Caki2 (cell line): ENCODE measurements around the gene SERPINA3. TPM values are rescaled to one million over a fixed set of nuclear protein-coding genes. Genes with fewer than 3 reads are reported as not detected.
"Not testable (repeated sequence)": the region's sequence is repeated elsewhere in the genome, so short reads cannot be mapped to it uniquely, and the experiment has no call there.

ENCODE experiments used
- DNase-seq: peaks from one replicate; pipeline ENCODE4 v3.0.0-alpha.2; 2015; ENCODE audit warnings: low read depth
- in situ Hi-C: cut with HindIII; loops from 2 replicates; pipeline ENCODE4 v1.10.0; 2016; ENCODE audit warnings: low sequenced_read_pairs, low pct_unique_long_range_greater_than_20kb, mixed read lengths
- total RNA-seq: library from RNA; depleted of rRNA; stranded (reverse); fragments of >200 nt; shearing (Covaris generic); gene quantifications from 2 replicates; pipeline ENCODE4 v1.2.3, GENCODE V29; 2014; ENCODE audit warnings: low replicate concordance

Gene SERPINA3
- total RNA-seq, 1 experiment from 2014 or later: 0.64 TPM

GRCh38 chr14:94601884-94602391 is 10.3 kb upstream of the SERPINA3 start:
- DNase-seq: peak; percentile 27
- in situ Hi-C loops: no loop called here

- in situ Hi-C loops: no loop called here
- DNase-seq: no peak
Measured at GRCh38 chr14:94602722-94603121, 9.5 kb upstream of the SERPINA3 start.

GRCh38 chr14:94605361-94605760 is 6.8 kb upstream of the SERPINA3 start:
- in situ Hi-C loops: no loop called here
- DNase-seq: no peak

- in situ Hi-C loops, DNase-seq: not testable (repeated sequence)
Measured at GRCh38 chr14:94608966-94609365, 3.2 kb upstream of the SERPINA3 start.

GRCh38 chr14:94611179-94611578 is 1.0 kb upstream of the SERPINA3 start:
- no peak for DNase-seq
- in situ Hi-C loops: no loop called here

- in situ Hi-C loops: no loop called here
- no peak for DNase-seq
Measured at GRCh38 chr14:94612580-94613554, 676 bp downstream of the SERPINA3 start.

GRCh38 chr14:94613720-94614644 is 1.8 kb downstream of the SERPINA3 start:
- no peak for DNase-seq

GRCh38 chr14:94614802-94615201 is 2.6 kb downstream of the SERPINA3 start:
- in situ Hi-C loops: no loop called here

More at GRCh38 chr14:94613720-94614644, 1.8 kb downstream of the SERPINA3 start:
- in situ Hi-C loops: no loop called here

GRCh38 chr14:94615254-94615653 is 3.1 kb downstream of the SERPINA3 start:
- in situ Hi-C loops: no loop called here
- no peak for DNase-seq

More at GRCh38 chr14:94614802-94615201, 2.6 kb downstream of the SERPINA3 start:
- no peak for DNase-seq

- in situ Hi-C loops: no loop called here
- no peak for DNase-seq
Measured at GRCh38 chr14:94615823-94616570, 3.8 kb downstream of the SERPINA3 start.

GRCh38 chr14:94617366-94617941 is 5.3 kb downstream of the SERPINA3 start:
- DNase-seq: no peak
- in situ Hi-C loops: no loop called here

- no peak for DNase-seq
- in situ Hi-C loops: no loop called here
Measured at GRCh38 chr14:94617988-94618822, 6.0 kb downstream of the SERPINA3 start.

- in situ Hi-C loops: no loop called here
- no peak for DNase-seq
Measured at GRCh38 chr14:94619297-94619696, 7.1 kb downstream of the SERPINA3 start.

GRCh38 chr14:94620597-94620996 is 8.4 kb downstream of the SERPINA3 start:
- in situ Hi-C loops: no loop called here
- no peak for DNase-seq

- in situ Hi-C loops: no loop called here
- no peak for DNase-seq
Measured at GRCh38 chr14:94621358-94622134, 9.4 kb downstream of the SERPINA3 start.
